GM19468 (cell line): ENCODE measurements around the gene NAA50.
A peak's percentile ranks its signal among the peaks of the same experiment; 100 is the strongest.

Experiments
- ATAC-seq: cut with Tn5 transposase; IDR thresholded peaks from one replicate; pipeline ENCODE4 v1.9.1; 2021; ENCODE audit warnings: mild to moderate bottlenecking, moderate library complexity, moderate number of reproducible peaks; ENCODE audit not compliant: unreplicated experiment; ENCODE audit errors: extremely low read depth

NAA50 gene

DNA sequence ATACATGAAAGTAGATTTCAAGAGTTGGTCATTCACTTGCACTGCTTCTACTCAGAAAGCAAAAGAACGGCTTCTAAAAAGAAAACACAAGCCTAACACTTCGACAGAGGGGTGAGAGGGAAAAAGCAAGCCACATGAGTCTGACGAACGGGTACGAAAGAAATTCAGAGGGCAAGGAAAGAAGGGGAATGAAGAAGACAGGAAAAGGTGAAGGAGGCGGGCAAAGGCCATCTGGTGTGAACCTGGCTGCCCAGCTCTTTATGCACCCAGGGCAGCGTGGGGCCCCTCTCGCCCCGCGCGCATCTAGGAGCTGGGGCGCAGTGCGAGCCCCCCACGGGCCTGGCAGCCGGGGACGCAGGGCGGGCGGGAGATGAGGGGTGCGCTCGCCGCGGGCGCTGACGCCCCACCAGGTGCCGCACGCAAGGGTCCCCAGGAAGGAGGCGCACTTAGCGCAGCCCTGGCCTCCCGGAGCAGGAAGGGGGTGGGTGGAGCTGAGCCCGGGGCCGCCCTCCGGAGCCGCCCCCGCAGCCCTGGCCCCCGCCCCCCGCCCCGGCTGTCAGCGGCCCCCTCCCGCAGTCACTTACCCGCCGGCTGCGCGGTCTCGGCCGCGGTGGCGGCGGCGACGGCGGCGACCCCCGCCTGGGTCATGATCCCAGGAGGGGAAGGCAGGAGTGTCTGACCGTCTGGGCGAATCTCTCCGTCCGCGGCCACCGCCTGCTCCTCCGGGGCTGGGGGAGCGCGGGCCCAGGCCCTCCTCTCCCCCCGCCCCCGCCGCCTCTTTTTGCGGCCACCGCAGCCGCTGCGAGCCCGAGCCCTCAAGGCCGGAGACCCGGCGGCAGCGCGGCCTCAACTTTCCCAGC, 50.0 kb downstream of the NAA50 start, which contains the start of gene USF3:
Gene USF3, minus strand, starts transcription at position 857 of the 860 bp plus-strand sequence. CDS start 21,764 bp downstream, outside the sequence.
- ATAC-seq = peak; percentile 19

GRCh38 chr3:113695431-113695785, 50.6 kb downstream of the NAA50 start:
- no peak for ATAC-seq

DNA sequence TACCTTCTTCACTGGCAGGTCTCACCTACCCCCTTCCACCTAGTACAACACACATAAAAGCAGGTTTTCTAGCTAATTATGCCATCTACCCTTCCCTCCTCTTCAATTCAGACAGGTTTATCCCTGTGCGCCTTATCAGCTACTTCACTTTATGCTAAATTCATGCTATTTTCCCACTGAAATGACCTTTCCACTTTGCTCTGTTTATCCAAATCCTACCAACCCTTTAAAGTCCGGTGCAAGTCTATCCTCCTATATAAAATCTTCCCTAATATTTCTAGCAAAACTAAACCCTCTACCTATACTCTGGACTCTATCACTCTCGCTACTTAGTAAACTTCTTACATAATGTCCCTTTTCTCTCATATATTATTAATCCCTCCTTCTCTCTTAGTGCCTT, 55.6 kb downstream of the NAA50 start:
- ATAC-seq = no peak

GRCh38 chr3:113685956-113686721, 59.9 kb downstream of the NAA50 start:
- ATAC-seq = no peak

DNA sequence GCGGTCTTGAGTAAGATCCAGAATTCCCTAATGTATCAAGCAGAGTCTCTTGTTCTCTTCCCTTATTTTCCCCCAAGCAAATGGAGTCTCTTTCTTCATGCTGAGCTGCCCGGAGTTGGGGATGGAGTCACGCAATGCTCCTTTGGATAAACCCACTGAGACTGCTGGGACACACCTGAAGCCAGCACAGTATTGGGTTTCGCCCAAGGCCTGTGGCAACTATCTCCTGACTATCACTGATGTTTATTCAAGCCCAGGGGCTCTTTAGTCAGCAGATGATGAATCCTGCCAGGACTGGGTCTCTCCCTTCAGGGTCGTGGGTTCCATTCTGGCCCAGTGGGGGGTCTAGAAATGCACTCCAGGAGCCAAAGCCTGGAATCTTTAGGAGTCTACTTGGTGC, 60.9 kb downstream of the NAA50 start:
- ATAC-seq = no peak

GRCh38 chr3:113684271-113684819, 61.7 kb downstream of the NAA50 start:
- ATAC-seq = no peak

DNA sequence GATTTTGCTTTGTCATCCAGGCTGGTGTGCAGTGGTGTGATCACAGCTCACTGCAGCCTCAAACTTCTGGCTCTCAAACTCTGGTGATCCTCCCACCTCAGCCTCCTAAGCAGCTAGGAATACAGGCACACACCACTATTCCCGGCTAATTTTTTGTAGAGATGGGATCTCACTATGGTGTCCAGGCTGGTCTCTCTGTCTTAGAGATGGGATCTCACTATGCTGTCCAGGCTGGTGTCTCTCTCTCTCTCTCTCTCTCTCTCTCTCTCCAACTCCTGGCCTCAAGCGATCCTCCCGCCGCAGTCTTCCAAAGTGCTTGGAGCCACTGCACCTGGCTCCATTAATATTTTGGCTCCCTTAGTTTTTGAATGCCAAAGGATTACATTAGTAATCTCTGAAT, 67.3 kb downstream of the NAA50 start:
- ATAC-seq = no peak

DNA sequence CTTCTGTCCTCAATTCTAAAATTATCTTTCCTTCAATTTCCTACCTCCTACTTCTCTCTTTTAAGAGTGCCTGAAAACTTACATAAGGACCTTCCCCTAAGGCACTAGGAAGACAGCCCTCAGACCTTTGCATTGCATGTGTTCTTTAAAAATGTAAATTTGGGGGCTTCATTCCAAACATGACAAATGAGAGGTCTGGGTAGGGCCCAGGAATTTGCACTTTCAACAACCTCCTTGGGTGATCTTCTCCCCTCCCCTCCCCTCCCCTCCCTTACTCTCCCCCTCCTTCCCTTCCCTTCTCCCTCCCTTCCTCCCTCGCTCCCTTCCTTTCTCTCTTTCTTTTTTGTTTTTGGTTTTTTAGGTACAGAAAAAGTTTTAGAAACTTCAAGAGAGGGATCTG, 68.3 kb downstream of the NAA50 start:
- ATAC-seq = no peak

GRCh38 chr3:113676261-113676660, 69.8 kb downstream of the NAA50 start:
- ATAC-seq = no peak

DNA sequence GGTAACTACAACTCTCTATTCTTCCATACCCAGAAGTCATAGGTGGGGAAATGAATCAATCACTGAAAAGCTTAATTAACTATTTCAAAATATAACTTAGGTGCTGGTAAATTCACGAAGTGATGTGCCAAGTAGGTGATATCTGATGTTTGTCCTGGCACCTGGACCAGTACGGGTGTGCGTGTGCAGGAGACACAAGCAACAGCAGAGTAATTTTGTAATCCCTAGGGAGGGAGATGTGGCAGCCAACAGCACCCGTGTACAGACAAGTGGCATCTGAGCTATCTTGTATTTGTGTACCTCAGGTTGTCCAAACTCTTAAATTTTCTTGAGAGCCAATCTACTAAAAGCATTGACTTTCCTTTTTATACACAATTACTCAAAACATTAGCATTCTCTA, 72.5 kb downstream of the NAA50 start:
- ATAC-seq = no peak

DNA sequence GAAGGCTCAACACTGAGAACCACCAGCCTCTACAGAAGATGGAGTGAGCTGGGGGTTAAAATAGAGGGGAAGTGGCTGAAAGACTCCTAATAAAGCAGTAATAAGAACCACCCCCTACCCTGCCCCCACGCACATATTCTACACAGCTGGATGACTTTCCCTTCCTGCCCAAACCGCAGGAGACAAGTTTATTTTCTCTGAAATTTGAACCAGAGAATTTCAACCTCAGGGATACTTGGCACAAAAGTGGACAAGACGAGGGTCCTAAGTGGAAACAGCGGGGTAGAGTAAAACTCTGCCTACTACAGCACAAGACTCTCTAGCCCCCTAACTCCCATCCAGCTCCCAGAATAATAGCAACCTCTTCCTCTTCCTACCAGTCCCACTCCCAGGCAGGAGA, 78.0 kb downstream of the NAA50 start:
- ATAC-seq = no peak
